Panc1 (cell line): ENCODE results near the gene ORM1.

Experiments used
- CTCF ChIP-seq: fragments of 450-650 bp; IDR thresholded peaks from 2 replicates; pipeline ENCODE4 v1.5.1; 2017; ENCODE audit warnings: mild to moderate bottlenecking
- POLR2AphosphoS5 ChIP-seq: IDR thresholded peaks from 2 replicates; pipeline ENCODE4 v1.6.1; 2012; ENCODE audit warnings: mild to moderate bottlenecking, low read depth, low read length, moderate library complexity
- REST ChIP-seq, 2 experiments: IDR thresholded peaks; 2 replicates each; pipeline ENCODE4 v1.6.1; 2011 to 2012; ENCODE audit warnings: low read depth in 2 of 2, control low read depth in 1 of 2, low read length in 1 of 2, mild to moderate bottlenecking in 1 of 2, moderate library complexity in 1 of 2; ENCODE audit not compliant: insufficient read depth in 1 of 2
- TCF7L2 ChIP-seq: IDR thresholded peaks from 2 replicates; pipeline ENCODE4 v1.6.1; 2011; ENCODE audit warnings: mild to moderate bottlenecking, low read depth, low read length, inconsistent platforms

DNA sequence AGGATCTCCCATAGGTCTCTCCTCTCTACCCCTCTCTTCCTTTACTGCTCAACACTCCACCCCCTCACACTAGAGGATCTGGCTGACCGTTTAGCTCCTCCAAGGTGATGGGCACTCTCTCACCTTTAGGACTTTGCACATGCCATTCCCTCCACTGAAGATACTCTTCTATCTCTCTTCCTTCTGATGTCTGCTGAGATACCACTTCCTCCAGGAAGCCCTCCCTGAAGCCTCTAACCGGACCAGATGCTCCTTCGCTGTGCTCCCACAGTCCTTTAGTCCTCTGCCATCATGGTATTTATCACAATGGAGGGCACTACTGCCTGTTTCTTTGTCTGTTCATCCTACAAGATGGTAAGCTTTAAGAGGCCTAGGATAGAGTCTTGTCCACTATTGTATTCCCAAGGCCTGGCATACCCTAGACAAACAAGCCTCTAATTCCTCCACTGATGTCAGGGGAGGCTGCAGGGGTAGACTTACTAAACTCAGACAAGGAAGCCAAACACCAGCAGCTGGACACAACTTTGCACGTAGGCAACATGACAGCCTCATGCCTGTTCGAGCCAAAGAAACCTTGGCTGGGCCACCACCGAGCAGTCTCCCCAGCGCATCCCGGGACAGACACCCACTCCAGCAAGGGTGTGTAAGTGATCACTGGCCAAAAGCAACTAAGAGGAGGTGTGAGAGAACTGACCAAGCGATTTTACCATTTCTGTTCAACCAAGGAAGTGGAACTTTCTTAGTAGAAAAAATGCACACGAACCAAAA is 27.0 kb downstream of the ORM1 start:
- TF ChIP-seq CTCF: no peak
- no peak for TF ChIP-seq TCF7L2
- TF ChIP-seq POLR2AphosphoS5: no peak
- no peak for TF ChIP-seq REST (IDR thresholded peaks at IDR 0.05; ENCODE audit: insufficient read depth in 1 of 2, low read depth in 2 of 2, low read length in 1 of 2)
